ENCODE measurements around the gene KAT14.

- TF ChIP-seq CTCF (IDR thresholded peaks at IDR 0.05), result no peak
- TF ChIP-seq POLR2A (IDR thresholded peaks at IDR 0.05), result no peak
Measured at GRCh38 chr20:18139832-18140231, 2.2 kb downstream of the KAT14 start.

Data from right lobe of liver (tissue), 4 donors.